GM12875 (cell line): ENCODE results near the gene GATAD2A.

ENCODE experiments used
- H3K4me3 ChIP-seq: one replicate; pipeline ENCODE4 v1.5.1; 2011; ENCODE audit warnings: low read depth, low read length, control low read depth
- TF ChIP-seq, protein P1 (sequence below): IDR thresholded peaks from 2 replicates; pipeline ENCODE4 v1.5.1; 2011; ENCODE audit warnings: low read depth, mild to moderate bottlenecking, control low read depth, inconsistent platforms, low read length, moderate library complexity, borderline replicate concordance; ENCODE audit not compliant: insufficient read depth

GATAD2A gene

DNA sequence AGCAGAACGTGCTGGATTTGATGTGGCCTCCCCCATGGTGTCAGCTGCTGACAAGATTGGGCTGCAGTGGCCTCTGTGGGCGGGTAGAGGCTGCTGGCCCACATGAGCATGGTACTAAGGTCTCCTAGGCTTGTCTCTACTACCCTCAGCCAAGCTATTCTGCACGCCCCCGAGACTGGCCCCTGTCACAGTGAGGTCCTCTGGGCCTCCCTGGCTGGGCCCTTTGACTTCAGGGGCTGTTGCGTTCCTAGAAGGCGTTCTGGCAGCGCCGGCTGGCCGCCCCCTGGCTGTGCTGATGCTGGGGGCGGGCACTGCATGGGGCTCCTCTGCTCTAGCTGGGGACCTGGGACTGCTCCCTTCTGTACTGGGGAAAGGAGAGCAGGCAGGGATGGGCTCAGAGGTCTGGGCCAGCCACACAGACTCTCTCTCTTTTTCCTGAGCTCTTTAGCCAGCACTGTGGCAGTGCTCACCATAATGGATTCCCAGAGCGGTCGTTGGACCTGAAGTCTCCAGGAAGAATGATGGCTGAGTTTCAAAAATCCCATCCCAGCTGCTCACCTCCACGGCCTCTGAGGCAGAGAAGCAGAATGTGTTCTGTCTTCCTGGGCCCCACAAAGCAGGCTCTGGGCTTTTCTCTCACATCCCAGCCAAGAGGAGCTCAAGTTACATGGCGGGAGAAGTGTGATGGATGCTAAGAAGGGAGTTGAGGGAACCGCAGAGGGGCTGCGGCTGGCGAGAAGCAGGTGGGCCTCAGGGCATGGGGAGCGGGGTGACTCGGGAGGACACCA is 77.5 kb downstream of the GATAD2A start:
- H3K4me3 ChIP-seq: no peak overlapping the region
- TF ChIP-seq, protein P1, sequence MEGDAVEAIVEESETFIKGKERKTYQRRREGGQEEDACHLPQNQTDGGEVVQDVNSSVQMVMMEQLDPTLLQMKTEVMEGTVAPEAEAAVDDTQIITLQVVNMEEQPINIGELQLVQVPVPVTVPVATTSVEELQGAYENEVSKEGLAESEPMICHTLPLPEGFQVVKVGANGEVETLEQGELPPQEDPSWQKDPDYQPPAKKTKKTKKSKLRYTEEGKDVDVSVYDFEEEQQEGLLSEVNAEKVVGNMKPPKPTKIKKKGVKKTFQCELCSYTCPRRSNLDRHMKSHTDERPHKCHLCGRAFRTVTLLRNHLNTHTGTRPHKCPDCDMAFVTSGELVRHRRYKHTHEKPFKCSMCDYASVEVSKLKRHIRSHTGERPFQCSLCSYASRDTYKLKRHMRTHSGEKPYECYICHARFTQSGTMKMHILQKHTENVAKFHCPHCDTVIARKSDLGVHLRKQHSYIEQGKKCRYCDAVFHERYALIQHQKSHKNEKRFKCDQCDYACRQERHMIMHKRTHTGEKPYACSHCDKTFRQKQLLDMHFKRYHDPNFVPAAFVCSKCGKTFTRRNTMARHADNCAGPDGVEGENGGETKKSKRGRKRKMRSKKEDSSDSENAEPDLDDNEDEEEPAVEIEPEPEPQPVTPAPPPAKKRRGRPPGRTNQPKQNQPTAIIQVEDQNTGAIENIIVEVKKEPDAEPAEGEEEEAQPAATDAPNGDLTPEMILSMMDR: no peak

DNA sequence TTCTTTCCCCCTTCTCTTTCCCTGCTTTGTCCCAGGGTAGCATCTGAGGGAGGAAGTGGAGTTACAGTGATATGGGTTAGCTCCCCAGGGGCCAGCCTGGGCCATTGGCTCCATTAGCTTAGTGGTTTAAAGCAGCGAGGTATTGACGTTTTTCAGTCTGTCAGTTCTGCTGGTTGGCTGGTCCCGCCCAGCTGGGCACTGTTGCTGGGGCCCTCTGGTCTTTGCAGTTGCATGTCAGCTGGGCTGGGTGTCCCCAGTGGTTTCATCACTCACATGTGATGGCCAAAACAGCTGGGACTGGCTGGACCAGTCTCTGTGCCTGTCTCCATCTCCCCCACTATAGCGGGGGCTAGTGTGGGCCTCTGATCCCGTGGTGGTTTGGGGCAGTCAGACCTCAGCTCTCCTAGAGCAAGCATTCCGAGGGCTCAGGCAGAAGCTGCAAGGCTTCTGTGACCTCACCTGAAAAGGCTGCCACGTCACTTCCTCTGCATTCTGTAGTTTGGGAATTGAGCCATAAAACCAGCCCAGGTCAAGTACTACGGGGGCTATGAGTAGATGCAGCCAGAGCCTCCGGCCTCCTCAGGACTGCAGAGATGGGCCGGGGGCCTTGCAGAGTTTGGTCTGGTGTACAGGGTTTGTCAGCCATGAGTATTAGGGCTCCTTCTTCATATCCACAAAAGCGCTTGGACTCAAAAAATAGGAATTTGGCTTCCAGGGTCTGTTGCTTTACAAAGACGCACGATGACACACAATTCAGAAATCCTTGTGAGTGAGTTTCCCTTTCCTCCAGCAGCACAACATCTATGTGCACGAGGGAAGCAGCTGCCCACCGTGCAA is 79.9 kb downstream of the GATAD2A start:
- TF ChIP-seq, protein P1: no peak
- H3K4me3 ChIP-seq: no peak overlapping the region

- TF ChIP-seq, protein P1: no peak
Measured at GRCh38 chr19:19485998-19486290, 80.5 kb downstream of the GATAD2A start.

DNA sequence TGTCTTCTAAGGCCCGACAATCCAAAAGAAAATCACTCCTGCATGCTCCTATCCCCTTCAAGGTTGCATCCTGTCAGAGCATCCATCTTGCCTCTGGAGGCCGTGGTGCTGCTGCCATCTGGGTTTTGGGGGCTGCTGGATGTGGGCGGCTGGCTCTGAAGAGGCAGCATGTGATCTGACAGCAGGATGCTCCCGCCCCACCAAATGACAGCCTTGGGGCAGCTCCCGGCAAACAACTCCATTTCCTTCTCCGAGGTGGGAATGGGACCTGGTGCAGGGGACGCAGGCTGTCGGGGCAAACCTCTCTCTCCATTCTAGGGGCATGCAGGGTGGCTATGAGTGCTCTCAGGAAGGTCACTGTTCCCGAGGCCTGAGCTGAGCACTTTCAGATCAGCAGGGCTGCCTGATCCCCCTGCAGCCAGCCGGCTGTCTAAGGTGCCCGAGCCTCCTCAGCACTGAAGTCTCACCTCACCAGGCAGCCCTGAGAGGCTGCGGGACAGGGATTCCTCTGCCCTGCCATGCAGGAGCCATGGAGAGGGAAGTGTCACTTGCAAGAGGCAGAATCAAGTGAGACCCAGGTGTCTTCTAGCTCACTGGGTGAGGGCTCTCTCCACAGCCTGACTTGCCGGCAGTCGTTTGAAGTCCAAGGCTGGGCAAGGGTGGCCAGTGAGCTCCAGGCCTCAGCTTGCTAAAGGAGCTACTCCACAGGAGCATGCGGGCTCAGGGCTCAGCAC is 81.0 kb downstream of the GATAD2A start:
- TF ChIP-seq, protein P1: no peak
- no peak overlapping the region for H3K4me3 ChIP-seq

More at GRCh38 chr19:19485998-19486290, 80.5 kb downstream of the GATAD2A start:
- no peak overlapping the region for H3K4me3 ChIP-seq

DNA sequence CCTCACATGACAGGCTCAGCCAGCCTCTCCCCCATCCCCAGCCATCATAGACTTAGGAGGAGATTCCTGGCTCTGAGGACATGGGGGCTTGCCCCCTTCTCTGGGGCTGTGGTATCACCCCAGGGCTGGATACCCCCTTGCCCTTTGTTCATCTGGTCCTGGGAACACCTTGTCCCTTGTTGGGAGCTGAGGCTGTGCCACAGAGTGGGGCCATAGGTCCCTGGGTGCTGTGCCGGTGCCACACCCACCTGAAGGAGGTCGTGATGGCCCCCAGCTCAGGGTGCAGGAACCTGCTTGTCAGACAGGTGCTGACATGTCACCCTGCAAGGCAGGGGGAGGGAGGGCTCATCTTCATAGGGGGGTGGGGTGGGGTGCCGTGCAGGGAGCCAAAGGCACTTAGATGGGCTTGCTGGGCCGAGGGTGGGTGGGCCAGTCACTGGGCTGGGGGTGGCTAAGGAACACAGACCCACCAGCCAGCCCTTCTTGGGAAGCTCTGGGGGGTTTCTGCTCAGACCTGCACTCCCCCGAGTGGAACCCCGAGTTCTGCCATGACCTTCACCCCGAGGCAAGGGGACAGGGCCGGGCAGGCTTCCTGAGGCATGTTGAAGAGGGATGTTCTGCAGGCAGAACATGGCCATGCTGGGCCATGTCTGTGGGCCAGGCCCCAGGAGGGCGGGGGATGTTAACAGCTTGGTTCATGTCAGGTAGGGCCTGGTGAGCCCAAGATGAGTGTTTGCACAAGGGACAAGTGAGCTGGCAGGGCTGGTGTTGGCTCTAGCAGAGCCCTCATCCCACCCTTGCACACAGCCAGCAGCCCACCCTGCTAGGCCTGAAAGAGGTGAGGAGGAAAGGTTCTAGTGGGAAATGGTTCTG is 81.8 kb downstream of the GATAD2A start:
- TF ChIP-seq, protein P1: no peak
- H3K4me3 ChIP-seq: no peak overlapping the region
